DND-41 (cell line): Measurements from ENCODE around the gene POMT2.

Source experiments
- ATAC-seq: fragments of 200-7000 bp; cut with Tn5 transposase; 3 replicates; pipeline ENCODE4 v1.9.1; 2021; ENCODE audit warnings: low read depth; ENCODE audit not compliant: insufficient read depth
- DNase-seq: peaks from one replicate; pipeline ENCODE4 v3.0.0-alpha.2; 2020
- H2AFZ ChIP-seq: 2 replicates; pipeline ENCODE4 v1.6.0; 2012; ENCODE audit warnings: low read depth, low read length
- H3K27ac ChIP-seq: 2 replicates; pipeline ENCODE4 v1.5.1; 2012; ENCODE audit warnings: low read length, inconsistent platforms
- H3K27me3 ChIP-seq: fragments of 200-600 bp; sonication (generic); 2 replicates; pipeline ENCODE4 v1.6.0; 2012; ENCODE audit warnings: low read length, mild to moderate bottlenecking, inconsistent platforms; ENCODE audit not compliant: insufficient read depth, poor library complexity
- H3K36me3 ChIP-seq: 2 replicates; pipeline ENCODE4 v1.5.1; 2012; ENCODE audit warnings: low read length, inconsistent platforms; ENCODE audit not compliant: insufficient read depth
- H3K4me1 ChIP-seq: 2 replicates; pipeline ENCODE4 v1.5.1; 2012; ENCODE audit warnings: mild to moderate bottlenecking, low read length; ENCODE audit not compliant: insufficient read depth
- H3K4me2 ChIP-seq: 2 replicates; pipeline ENCODE4 v1.6.0; 2012; ENCODE audit warnings: mild to moderate bottlenecking, moderate library complexity, low read length, inconsistent platforms; ENCODE audit not compliant: insufficient read depth
- H3K4me3 ChIP-seq, 2 experiments: fragments of 200-600 bp in 1 of 2; shearing (Covaris generic) in 1 of 2; 2 replicates each; pipeline ENCODE4 v1.5.1; 2012 to 2016; ENCODE audit warnings: inconsistent platforms in 2 of 2, low read length in 2 of 2, mild to moderate bottlenecking in 2 of 2, low read depth in 1 of 2, moderate library complexity in 1 of 2
- H3K79me2 ChIP-seq: 2 replicates; pipeline ENCODE4 v1.6.0; 2012; ENCODE audit warnings: low read length, inconsistent platforms; ENCODE audit not compliant: insufficient read depth
- H3K9ac ChIP-seq: 2 replicates; pipeline ENCODE4 v1.6.0; 2012; ENCODE audit warnings: low read depth, mild to moderate bottlenecking, inconsistent platforms, low read length, moderate library complexity
- H3K9me3 ChIP-seq: 2 replicates; pipeline ENCODE4 v1.5.1; 2012; ENCODE audit warnings: low read length, moderate library complexity, mild to moderate bottlenecking, inconsistent platforms; ENCODE audit not compliant: insufficient read depth, severe bottlenecking
- H4K20me1 ChIP-seq: 2 replicates; pipeline ENCODE4 v1.6.0; 2012; ENCODE audit warnings: low read length; ENCODE audit not compliant: insufficient read depth
- CTCF ChIP-seq: IDR thresholded peaks from 2 replicates; pipeline ENCODE4 v1.5.1; 2012; ENCODE audit warnings: borderline replicate concordance, low read length, moderate library complexity, mild to moderate bottlenecking; ENCODE audit not compliant: poor library complexity, severe bottlenecking; ENCODE audit errors: extremely low read depth
- EZH2 ChIP-seq: IDR thresholded peaks from 3 replicates; pipeline ENCODE4 v1.6.1; 2012; ENCODE audit warnings: borderline replicate concordance, low read depth, mild to moderate bottlenecking, moderate library complexity, low read length, inconsistent platforms; ENCODE audit not compliant: severe bottlenecking

POMT2 gene

GRCh38 chr14:77316872-77317301, 3.8 kb downstream of the POMT2 start:
- Histone ChIP-seq H3K4me2 (no peak overlapping the region), H3K9me3 (no peaks in the 10 kb centered on the region), H3K27me3 (no peaks in the 10 kb centered on the region), H3K4me1 (peaks cover 14% of the 10 kb centered on the region), H3K9ac (no peak overlapping the region), H3K36me3 (no peaks in the 10 kb centered on the region), H3K79me2 (peaks cover 19% of the 10 kb centered on the region), H3K27ac (no peak overlapping the region), H2AFZ (no peak overlapping the region), H3K4me3 (no peak overlapping the region), H4K20me1 (peaks cover 11% of the 10 kb centered on the region; the same call in 1 of the 2 replicates)
- DNase-seq (no peak), ATAC-seq (no peak)
- TF ChIP-seq EZH2, result no peak
- TF ChIP-seq CTCF, result no peak

GRCh38 chr14:77316195-77316505, 4.5 kb downstream of the POMT2 start:
- DNase-seq (no peak), ATAC-seq (no peak)
- H3K27ac ChIP-seq, result no peak overlapping the region
- TF ChIP-seq EZH2 (no peak), CTCF (no peak)
- H3K79me2 ChIP-seq, result peaks cover 18% of the 10 kb centered on the region; the same call in 1 of the 2 replicates
- H3K36me3 ChIP-seq, result no peaks in the 10 kb centered on the region
- no peak overlapping the region for H3K9ac ChIP-seq
- no peak overlapping the region for H3K4me3 ChIP-seq
- no peaks in the 10 kb centered on the region for H3K9me3 ChIP-seq
- no peak overlapping the region for H3K4me2 ChIP-seq
- no peaks in the 10 kb centered on the region for H3K27me3 ChIP-seq
- H3K4me1 ChIP-seq, result peaks cover 12% of the 10 kb centered on the region
- H2AFZ ChIP-seq, result no peak overlapping the region
- peaks cover 11% of the 10 kb centered on the region; the same call in 1 of the 2 replicates for H4K20me1 ChIP-seq

GRCh38 chr14:77314539-77315457, 5.9 kb downstream of the POMT2 start:
- peaks cover 11% of the 10 kb centered on the region; the same call in 1 of the 2 replicates for H4K20me1 ChIP-seq
- no peak overlapping the region for H3K27ac ChIP-seq
- H3K4me3 ChIP-seq, result no peak overlapping the region
- no peak for ATAC-seq
- no peaks in the 10 kb centered on the region for H3K9me3 ChIP-seq
- DNase-seq, result no peak
- no peak overlapping the region for H3K4me2 ChIP-seq
- no peaks in the 10 kb centered on the region for H3K27me3 ChIP-seq
- H2AFZ ChIP-seq, result no peak overlapping the region
- peaks cover 18% of the 10 kb centered on the region; the same call in 1 of the 2 replicates for H3K79me2 ChIP-seq
- TF ChIP-seq CTCF, result no peak
- TF ChIP-seq EZH2, result no peak
- peaks cover 9% of the 10 kb centered on the region for H3K4me1 ChIP-seq
- no peaks in the 10 kb centered on the region for H3K36me3 ChIP-seq
- no peak overlapping the region for H3K9ac ChIP-seq
